GM23338 (cell line): ENCODE results near the gene KCNQ5.

Experiments
- CREB1 ChIP-seq: fragments of 250-450 bp; sonication (Bioruptor Pico); IDR thresholded peaks from 2 replicates; pipeline ENCODE4 v1.5.0; 2020; ENCODE audit warnings: low read depth, mild to moderate bottlenecking, moderate library complexity
- STAT1 ChIP-seq: IDR thresholded peaks from one replicate; pipeline ENCODE4 v1.6.1; 2016; ENCODE audit warnings: antibody characterized with exemption; ENCODE audit not compliant: unreplicated experiment

- TF ChIP-seq STAT1 (no peak), CREB1 (no peak)
These were observed 21.4 kb downstream of the KCNQ5 start for GRCh38 chr6:72643214-72643613.
